ENCODE data around the gene SLC6A9. TPM values are rescaled to one million over a fixed set of nuclear protein-coding genes. Genes with fewer than 3 reads are reported as not detected.

Gene SLC6A9
- total RNA-seq, 1 donor from 2014 or later = 4.7 TPM

GRCh38 chr1:43954036-43954435 is 77.2 kb downstream of the SLC6A9 start:
- no peak overlapping the region for H3K4me3 ChIP-seq
- peaks cover 30 to 40% of the 10 kb centered on the region in 2 donors for H3K36me3 ChIP-seq
- no peak for DNase-seq (ENCODE audit: low spot score in 2 of 2)
- H3K27me3 ChIP-seq = no peaks in the 10 kb centered on the region
- no peaks in the 10 kb centered on the region for H3K4me1 ChIP-seq
- intact Hi-C loops (cut with DNase I) = no loop called here
- H3K9me3 ChIP-seq = no peaks in the 10 kb centered on the region
- TF ChIP-seq, protein P1, sequence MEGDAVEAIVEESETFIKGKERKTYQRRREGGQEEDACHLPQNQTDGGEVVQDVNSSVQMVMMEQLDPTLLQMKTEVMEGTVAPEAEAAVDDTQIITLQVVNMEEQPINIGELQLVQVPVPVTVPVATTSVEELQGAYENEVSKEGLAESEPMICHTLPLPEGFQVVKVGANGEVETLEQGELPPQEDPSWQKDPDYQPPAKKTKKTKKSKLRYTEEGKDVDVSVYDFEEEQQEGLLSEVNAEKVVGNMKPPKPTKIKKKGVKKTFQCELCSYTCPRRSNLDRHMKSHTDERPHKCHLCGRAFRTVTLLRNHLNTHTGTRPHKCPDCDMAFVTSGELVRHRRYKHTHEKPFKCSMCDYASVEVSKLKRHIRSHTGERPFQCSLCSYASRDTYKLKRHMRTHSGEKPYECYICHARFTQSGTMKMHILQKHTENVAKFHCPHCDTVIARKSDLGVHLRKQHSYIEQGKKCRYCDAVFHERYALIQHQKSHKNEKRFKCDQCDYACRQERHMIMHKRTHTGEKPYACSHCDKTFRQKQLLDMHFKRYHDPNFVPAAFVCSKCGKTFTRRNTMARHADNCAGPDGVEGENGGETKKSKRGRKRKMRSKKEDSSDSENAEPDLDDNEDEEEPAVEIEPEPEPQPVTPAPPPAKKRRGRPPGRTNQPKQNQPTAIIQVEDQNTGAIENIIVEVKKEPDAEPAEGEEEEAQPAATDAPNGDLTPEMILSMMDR (IDR thresholded peaks at IDR 0.05) = no peak
- no peak overlapping the region for H3K27ac ChIP-seq

DNA sequence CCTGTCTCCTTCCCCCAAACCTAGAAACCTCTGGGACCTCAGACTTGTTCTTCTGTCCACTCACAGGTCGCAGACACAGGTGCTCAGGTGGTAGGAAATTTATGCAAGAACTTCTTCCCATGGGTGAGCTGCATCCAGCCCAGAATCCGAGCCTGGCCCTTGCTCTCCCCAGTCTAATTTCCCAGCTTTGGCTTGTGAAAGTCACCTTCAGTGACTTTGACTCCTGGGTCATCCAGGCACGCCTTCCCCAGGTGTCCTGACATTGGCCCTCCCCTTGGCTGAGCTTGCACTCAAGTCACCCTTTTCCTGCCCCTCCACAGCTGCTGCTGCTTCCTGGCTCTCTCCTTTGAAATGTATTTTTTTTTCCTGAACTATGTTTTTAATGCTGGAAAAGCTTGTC is 77.9 kb downstream of the SLC6A9 start:
- Histone ChIP-seq H3K27ac (no peak overlapping the region), H3K4me1 (peaks cover 3 to 4% of the 10 kb centered on the region in 2 donors), H3K4me3 (no peak overlapping the region), H3K9me3 (no peaks in the 10 kb centered on the region), H3K36me3 (peaks cover 24 to 34% of the 10 kb centered on the region in 2 donors), H3K27me3 (no peaks in the 10 kb centered on the region)
- intact Hi-C loops (cut with DNase I) = no loop called here
- TF ChIP-seq, protein P1 (IDR thresholded peaks at IDR 0.05) = no peak
- DNase-seq (ENCODE audit: low spot score in 2 of 2) = no peak

DNA sequence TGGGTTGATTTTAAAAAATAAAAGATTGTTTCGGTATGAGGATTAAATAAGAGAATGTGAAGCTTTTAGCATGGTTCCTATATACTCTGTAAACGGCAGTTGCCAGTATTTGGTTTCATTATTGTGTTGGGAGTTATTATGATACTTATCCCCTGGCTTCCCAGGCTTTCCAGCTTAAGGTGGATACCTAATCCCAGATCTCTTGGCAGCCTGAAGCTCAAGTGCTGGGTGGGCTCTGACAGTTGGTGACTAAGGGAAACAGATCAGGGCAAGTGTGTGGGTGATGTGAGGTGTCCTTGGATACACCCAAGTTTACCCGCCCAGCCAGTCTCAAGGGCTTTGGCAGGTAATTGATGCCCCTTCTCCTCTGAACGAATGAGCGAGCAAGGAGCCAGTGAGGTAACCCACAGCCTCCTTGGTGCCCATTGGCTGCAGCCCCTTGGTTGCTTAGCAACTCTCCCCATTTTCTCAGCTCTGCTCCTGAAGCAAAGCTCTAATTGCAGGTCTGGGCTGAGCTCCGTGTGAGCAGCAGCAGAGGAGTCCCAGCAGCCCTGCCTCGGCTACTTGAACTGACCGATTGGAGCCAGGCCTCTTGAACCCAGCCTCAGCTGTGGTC is 78.4 kb downstream of the SLC6A9 start:
- TF ChIP-seq, protein P1 (IDR thresholded peaks at IDR 0.05) = no peak
- Histone ChIP-seq H3K27ac (no peak overlapping the region), H3K4me3 (no peak overlapping the region), H3K36me3 (peaks cover 18 to 28% of the 10 kb centered on the region in 2 donors), H3K4me1 (peaks cover 7 to 9% of the 10 kb centered on the region in 2 donors), H3K9me3 (no peaks in the 10 kb centered on the region), H3K27me3 (no peaks in the 10 kb centered on the region)
- intact Hi-C loops (cut with DNase I) = no loop called here
- no peak for DNase-seq (ENCODE audit: low spot score in 2 of 2)

GRCh38 chr1:43951021-43951985 is 80.0 kb downstream of the SLC6A9 start:
- Histone ChIP-seq H3K9me3 (no peaks in the 10 kb centered on the region), H3K4me3 (no peak overlapping the region), H3K36me3 (peaks cover 3 to 13% of the 10 kb centered on the region in 2 donors), H3K4me1 (peaks cover 13 to 14% of the 10 kb centered on the region in 2 donors), H3K27ac (no peak overlapping the region), H3K27me3 (no peaks in the 10 kb centered on the region)
- no peak for DNase-seq (ENCODE audit: low spot score in 2 of 2)
- intact Hi-C loops (cut with DNase I) = no loop called here
- TF ChIP-seq, protein P1 (IDR thresholded peaks at IDR 0.05) = no peak

DNA sequence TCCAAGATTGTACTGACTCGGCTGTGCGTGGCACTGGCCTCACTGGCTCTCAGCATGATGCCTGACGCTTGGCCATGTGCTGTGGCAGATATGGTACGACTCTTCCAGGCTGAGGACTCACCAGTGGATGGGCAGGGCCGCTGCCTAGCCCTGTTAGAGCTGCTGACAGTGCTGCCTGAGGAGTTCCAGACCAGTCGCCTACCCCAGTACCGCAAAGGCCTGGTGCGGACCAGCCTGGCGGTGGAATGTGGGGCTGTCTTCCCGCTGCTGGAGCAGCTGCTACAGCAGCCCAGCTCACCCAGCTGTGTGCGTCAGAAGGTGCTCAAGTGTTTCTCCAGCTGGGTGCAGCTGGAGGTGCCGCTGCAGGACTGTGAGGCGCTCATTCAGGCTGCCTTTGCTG is 81.6 kb downstream of the SLC6A9 start:
- intact Hi-C loops (cut with DNase I) = loop anchor here (5.0 kb wide), 1 partner anchor 43 kb away; the partner anchor contains the start of gene CCDC24
- Histone ChIP-seq H3K9me3 (no peaks in the 10 kb centered on the region), H3K4me1 (peaks cover 13 to 26% of the 10 kb centered on the region in 2 donors), H3K36me3 (peaks cover 0 to 10% of the 10 kb centered on the region in 2 donors), H3K27ac (no peak overlapping the region), H3K27me3 (no peaks in the 10 kb centered on the region), H3K4me3 (no peak overlapping the region)
- no peak for DNase-seq (ENCODE audit: low spot score in 2 of 2)
- TF ChIP-seq, protein P1 (IDR thresholded peaks at IDR 0.05) = no peak
